Measurements from ENCODE around the gene PIGK.

DNA sequence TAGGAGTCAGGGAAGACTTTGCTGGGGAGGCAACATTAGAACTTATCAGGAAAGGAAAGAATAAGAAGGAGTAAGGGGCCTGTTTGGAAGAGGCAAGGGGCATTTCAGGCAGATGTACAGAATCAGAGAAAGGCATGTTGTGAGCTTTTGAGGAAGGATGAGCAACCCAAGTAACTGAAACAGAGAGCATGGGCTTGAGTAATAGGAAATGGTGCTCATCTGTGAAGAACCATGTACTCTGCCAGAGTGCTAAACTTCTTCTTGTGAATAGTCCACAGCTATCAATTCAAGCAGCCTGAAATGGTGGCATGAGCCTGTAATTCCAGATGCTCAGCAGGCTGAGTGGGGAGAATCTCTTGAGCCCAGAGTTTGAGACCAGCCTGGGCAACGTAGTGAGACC, 19.2 kb upstream of the PIGK start:
- TF ChIP-seq CTCF (IDR thresholded peaks at IDR 0.05), result no peak
- no peak for TF ChIP-seq POLR2A (IDR thresholded peaks at IDR 0.05)
